Large intestine (tissue), 3 donors: ENCODE results near the gene HIRIP3. TPM values are rescaled to one million over a fixed set of nuclear protein-coding genes. Genes with fewer than 3 reads are reported as not detected.

ENCODE experiments used
- DNase-seq, 2 donors: peaks; one replicate each; pipeline versions ENCODE4 v3.0.0 to v3.0.0-alpha.2; 2013
- H3K27ac ChIP-seq: one replicate; pipeline ENCODE4 v1.5.1; 2013; ENCODE audit warnings: low read length
- H3K27me3 ChIP-seq: 2 replicates; pipeline ENCODE4 v1.6.1; 2013; ENCODE audit warnings: low read length; ENCODE audit not compliant: control insufficient read depth, insufficient read depth
- H3K36me3 ChIP-seq: 2 replicates; pipeline ENCODE4 v1.6.1; 2013; ENCODE audit warnings: low read length; ENCODE audit not compliant: control insufficient read depth, insufficient read depth
- H3K4me1 ChIP-seq: one replicate; pipeline ENCODE4 v1.6.1; 2013; ENCODE audit warnings: low read length; ENCODE audit not compliant: control insufficient read depth, insufficient read depth
- H3K4me3 ChIP-seq: one replicate; pipeline ENCODE4 v1.5.1; 2013; ENCODE audit warnings: low read length
- H3K9me3 ChIP-seq: one replicate; pipeline ENCODE4 v1.6.1; 2013; ENCODE audit warnings: mild to moderate bottlenecking, low read depth, low read length, moderate library complexity; ENCODE audit not compliant: control insufficient read depth
- WGBS: methylation state at CpG from one replicate; pipeline ENCODE4 v1.1.5; 2013; ENCODE audit warnings: low lambda C conversion rate; ENCODE audit not compliant: insufficient coverage; 5-methylcytosine and 5-hydroxymethylcytosine counted together
- polyA plus RNA-seq: library from polyadenylated mRNA; unstranded; fragments of 120-200 nt; gene quantifications from one replicate; pipeline ENCODE4 v1.2.1, GENCODE V29; 2013

The HIRIP3 gene
- polyA plus RNA-seq, 1 donor = 12.0 TPM

GRCh38 chr16:29951625-29952365 lies 43.6 kb downstream of the HIRIP3 start:
- Histone ChIP-seq H3K36me3 (no peaks in the 10 kb centered on the region), H3K27ac (peak overlapping the region; percentile 89), H3K4me1 (peaks cover 16% of the 10 kb centered on the region), H3K27me3 (no peaks in the 10 kb centered on the region), H3K9me3 (no peaks in the 10 kb centered on the region), H3K4me3 (no peak overlapping the region)
- no CpG with 5 or more reads among the region's 8 CpGs for WGBS
- peak; percentile 68 to 87 for DNase-seq

- WGBS = no CpG with 5 or more reads among the region's 4 CpGs
- DNase-seq = no peak
- H3K4me3 ChIP-seq = no peak overlapping the region
Measured at GRCh38 chr16:29950806-29951461, 44.5 kb downstream of the HIRIP3 start.

GRCh38 chr16:29947897-29948296 lies 47.5 kb downstream of the HIRIP3 start:
- no peaks in the 10 kb centered on the region for H3K36me3 ChIP-seq
- WGBS = 78% methylated on average over 1 of the region's 2 CpGs
- DNase-seq = no peak
- no peaks in the 10 kb centered on the region for H3K27me3 ChIP-seq
- no peak overlapping the region for H3K27ac ChIP-seq
- peaks cover 29% of the 10 kb centered on the region for H3K4me1 ChIP-seq
- H3K4me3 ChIP-seq = no peak overlapping the region
- no peaks in the 10 kb centered on the region for H3K9me3 ChIP-seq

More at GRCh38 chr16:29950806-29951461, 44.5 kb downstream of the HIRIP3 start:
- Histone ChIP-seq H3K4me1 (peaks cover 16% of the 10 kb centered on the region), H3K9me3 (no peaks in the 10 kb centered on the region), H3K36me3 (no peaks in the 10 kb centered on the region), H3K27ac (peak overlapping the region; percentile 89), H3K27me3 (no peaks in the 10 kb centered on the region)

GRCh38 chr16:29943846-29944799 lies 51.3 kb downstream of the HIRIP3 start:
- WGBS = 8% methylated on average over 2 of the region's 11 CpGs
- H3K4me3 ChIP-seq = no peak overlapping the region
- no peaks in the 10 kb centered on the region for H3K36me3 ChIP-seq
- peak; percentile 94 to 98 for DNase-seq
- peak overlapping the region; percentile 84 for H3K27ac ChIP-seq
- no peaks in the 10 kb centered on the region for H3K27me3 ChIP-seq
- peaks cover 24% of the 10 kb centered on the region for H3K4me1 ChIP-seq
- no peaks in the 10 kb centered on the region for H3K9me3 ChIP-seq

Other genes with a start within 250 kb of the HIRIP3 start
- 1.5 TPM for gene C16orf54, start 249.6 kb downstream of the HIRIP3 start, polyA plus RNA-seq
- 2.2 TPM for gene ZG16, start 217.4 kb downstream of the HIRIP3 start, polyA plus RNA-seq
- gene KIF22, start 204.9 kb downstream of the HIRIP3 start, polyA plus RNA-seq = 40.9 TPM
- gene MAZ, start 189.1 kb downstream of the HIRIP3 start, polyA plus RNA-seq = 236 TPM
- 12.8 TPM for gene PRRT2, start 183.4 kb downstream of the HIRIP3 start, polyA plus RNA-seq
- 36.4 TPM for gene PAGR1, start 179.5 kb downstream of the HIRIP3 start, polyA plus RNA-seq
- gene MVP, start 175.2 kb downstream of the HIRIP3 start, polyA plus RNA-seq = 128 TPM
- gene CDIPT, start 132.4 kb downstream of the HIRIP3 start, polyA plus RNA-seq = 68.7 TPM
- gene SEZ6L2, start 96.1 kb downstream of the HIRIP3 start, polyA plus RNA-seq = 52.3 TPM
- 15.0 TPM for gene ASPHD1, start 95.1 kb downstream of the HIRIP3 start, polyA plus RNA-seq
- 30.4 TPM for gene KCTD13, start 69.4 kb downstream of the HIRIP3 start, polyA plus RNA-seq
- 160 TPM for gene TMEM219, start 33.5 kb downstream of the HIRIP3 start, polyA plus RNA-seq
- 46.6 TPM for gene TAOK2, start 21.7 kb downstream of the HIRIP3 start, polyA plus RNA-seq
- 60.5 TPM for gene INO80E, start 624 bp upstream of the HIRIP3 start, polyA plus RNA-seq
- 4.2 TPM for gene DOC2A, start 15.4 kb upstream of the HIRIP3 start, polyA plus RNA-seq
- gene C16orf92, start 27.6 kb upstream of the HIRIP3 start, polyA plus RNA-seq = not detected
- 3.2 TPM for gene TLCD3B, start 35.7 kb upstream of the HIRIP3 start, polyA plus RNA-seq
- 421 TPM for gene ALDOA, start 70.1 kb upstream of the HIRIP3 start, polyA plus RNA-seq
- gene PPP4C, start 80.4 kb upstream of the HIRIP3 start, polyA plus RNA-seq = 97.9 TPM
- gene TBX6, start 96.3 kb upstream of the HIRIP3 start, polyA plus RNA-seq = 1.4 TPM
- gene YPEL3, start 100.6 kb upstream of the HIRIP3 start, polyA plus RNA-seq = 64.5 TPM
- gene GDPD3, start 117.9 kb upstream of the HIRIP3 start, polyA plus RNA-seq = 18.1 TPM
- 165 TPM for gene MAPK3, start 127.6 kb upstream of the HIRIP3 start, polyA plus RNA-seq
- 36.7 TPM for gene CORO1A, start 188.0 kb upstream of the HIRIP3 start, polyA plus RNA-seq
- 57.9 TPM for gene BOLA2B, start 198.0 kb upstream of the HIRIP3 start, polyA plus RNA-seq
- 74.9 TPM for gene SLX1A, start 198.3 kb upstream of the HIRIP3 start, polyA plus RNA-seq
- gene SULT1A3, start 203.6 kb upstream of the HIRIP3 start, polyA plus RNA-seq = 46.4 TPM